NCI-H460 (cell line): ENCODE measurements around the gene SLC10A1. TPM values are rescaled to one million over a fixed set of nuclear protein-coding genes. Genes with fewer than 3 reads are reported as not detected.
A peak's percentile ranks its signal among the peaks of the same experiment; 100 is the strongest.
"Not testable (repeated sequence)": the region's sequence is repeated elsewhere in the genome, so short reads cannot be mapped to it uniquely, and the experiment has no call there.

ENCODE experiments used
- DNase-seq: peaks from one replicate; pipeline ENCODE4 v3.0.0-alpha.2; 2016; ENCODE audit warnings: low read depth; ENCODE audit errors: extremely low read depth
- polyA plus RNA-seq: library from polyadenylated mRNA; depleted of rRNA; stranded (reverse); fragments of >200 nt; gene quantifications from 2 replicates; pipeline ENCODE4 v1.2.3, GENCODE V29; 2014; cell fraction: nucleus; rRNA removed
- total RNA-seq: library from RNA; depleted of rRNA; stranded (reverse); fragments of >200 nt; shearing (Covaris generic); gene quantifications from 2 replicates; pipeline ENCODE4 v1.2.3, GENCODE V29; 2014; rRNA removed

The SLC10A1 gene
- 0.17 TPM in 1 of 2 replicates, not detected in the other for total RNA-seq
- polyA plus RNA-seq, result not detected in 2 replicates

DNA sequence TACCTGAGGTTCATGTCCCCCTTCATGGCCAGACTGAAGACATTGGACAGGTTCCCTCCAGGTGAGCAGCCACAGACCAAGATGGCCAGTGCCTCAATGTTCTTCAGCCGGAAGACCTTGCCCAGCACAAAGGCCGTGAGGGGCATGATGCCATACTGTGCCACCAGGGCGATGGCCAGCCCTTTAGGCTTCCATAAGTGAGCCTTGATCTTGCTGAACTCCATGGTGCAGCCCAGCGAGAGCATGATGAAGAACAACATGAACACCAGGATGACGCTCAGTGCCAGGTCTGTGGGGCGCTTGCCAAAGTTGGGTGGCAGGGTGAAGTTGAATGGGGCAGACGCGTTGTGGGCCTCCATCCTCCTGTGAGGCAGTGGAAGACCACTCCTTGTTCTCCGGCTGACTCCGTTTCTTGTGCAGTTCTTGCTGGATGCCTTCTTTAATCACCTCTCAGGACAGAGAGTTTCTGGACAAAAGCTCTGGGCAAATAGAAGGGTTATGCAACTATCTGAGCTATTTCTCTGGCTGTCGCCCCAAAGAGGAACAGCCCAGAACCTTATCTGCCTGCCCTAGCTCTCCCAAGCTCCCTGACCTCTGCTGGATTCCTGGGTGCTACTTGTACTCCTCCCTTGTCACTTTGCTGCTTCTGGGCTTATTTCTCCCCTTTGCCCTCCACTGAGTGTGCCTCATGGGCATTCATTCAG, at the start of gene SLC10A1:
Gene SLC10A1 (minus strand): TSS at position 445 of the 704 bp plus-strand sequence. CDS start 86 bp downstream, at position 359.
- no peak for DNase-seq

DNA sequence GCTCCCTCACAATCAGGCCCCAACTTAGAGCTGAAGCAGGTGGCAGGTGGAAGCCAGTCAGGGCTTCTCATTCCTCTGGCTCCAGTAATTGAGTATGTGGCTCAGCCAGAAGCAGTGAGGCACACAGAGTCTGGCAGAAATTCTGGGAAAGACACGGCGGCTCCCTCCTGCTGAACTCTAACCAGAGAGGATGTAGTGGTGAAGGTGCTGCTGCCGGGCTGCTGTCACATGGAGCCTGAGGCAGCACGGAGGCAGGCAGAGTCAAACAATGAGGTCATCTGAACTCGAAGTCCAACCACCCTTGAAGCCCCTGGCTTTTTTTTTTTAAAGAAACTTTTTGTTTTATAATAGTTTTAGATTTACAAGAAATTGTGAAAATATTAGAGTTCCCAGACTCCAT, 48.7 kb upstream of the SLC10A1 start:
- no peak for DNase-seq

DNA sequence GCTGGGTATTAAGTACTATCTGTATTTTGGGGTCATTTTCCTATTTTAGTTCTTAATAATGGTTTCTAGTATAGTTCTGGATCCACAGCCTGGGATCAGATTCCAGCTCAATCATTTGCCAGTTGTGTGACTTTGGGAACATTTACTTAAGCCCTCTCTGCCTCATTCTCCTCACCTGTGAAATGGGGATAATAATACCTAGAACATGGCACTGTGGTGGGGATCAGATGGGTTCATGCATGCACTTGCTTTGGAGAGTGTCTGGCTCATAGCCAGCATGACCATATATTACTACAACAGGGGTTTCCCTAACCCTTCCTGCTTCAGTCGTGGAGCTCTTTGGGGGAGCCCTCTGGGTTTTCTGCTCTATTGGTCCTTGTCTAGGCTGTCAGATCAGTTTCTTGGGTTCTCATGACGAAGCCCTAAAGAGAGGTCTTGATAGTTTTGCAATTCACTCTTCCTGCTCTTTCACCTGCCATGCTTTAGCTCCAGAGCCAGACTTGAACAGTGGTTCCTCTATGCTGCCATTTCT, 48.1 kb upstream of the SLC10A1 start:
- no peak for DNase-seq

DNA sequence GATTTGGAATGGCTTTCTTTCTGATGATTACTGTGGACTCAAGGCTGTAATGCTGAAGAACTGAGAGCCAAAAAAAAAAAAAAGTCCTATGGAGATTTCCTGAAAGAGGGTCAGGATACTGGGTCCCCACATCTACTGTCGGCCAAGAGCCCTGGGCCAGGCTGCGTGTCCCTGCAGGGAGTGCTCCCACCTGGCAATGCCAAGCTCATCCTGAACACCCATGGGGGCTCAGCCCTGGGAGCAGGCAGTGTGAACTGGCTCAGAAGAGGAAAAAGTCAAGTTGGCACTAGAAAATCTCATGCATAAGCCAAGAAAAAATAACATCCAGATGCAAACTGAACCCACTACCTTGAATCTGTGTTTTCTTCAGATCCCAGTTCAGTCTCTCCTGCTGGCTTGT, 47.1 kb upstream of the SLC10A1 start:
- no peak for DNase-seq

DNA sequence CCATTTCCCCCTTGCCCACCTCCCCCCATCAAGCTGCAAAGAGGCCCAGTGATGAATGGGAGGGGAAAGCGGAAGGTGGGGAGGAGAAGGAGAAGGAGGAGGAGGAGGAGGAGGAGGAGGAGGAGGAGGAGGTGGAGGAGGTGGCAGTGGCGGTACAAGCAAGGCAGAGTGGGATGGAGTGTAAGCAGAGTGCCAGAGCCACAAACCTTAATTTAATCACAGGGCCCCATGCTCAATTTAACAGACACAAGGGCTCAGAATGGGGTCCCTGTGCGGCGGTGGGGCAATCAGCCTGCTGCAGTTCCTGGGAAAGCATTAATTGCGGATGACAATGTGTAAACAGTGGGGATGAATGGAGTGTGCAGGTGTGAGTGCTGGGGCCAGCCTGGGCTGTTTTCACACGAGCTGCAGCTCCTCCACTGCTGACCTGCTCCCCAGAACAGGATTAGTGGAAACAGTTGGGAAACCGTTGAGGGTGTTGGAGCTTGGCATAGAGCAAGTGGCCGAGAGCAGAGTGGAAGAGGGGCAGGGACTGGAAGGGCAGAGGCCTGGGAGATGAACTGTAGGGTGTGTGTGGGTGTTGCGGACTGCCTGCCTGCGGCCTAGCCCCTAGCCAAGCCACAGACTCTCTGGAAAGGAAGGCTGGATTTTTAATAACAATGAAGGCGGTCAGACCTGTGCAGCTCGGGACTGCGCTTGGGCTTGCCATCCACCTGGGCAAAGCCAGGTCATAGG, 45.8 kb upstream of the SLC10A1 start:
- no peak for DNase-seq

DNA sequence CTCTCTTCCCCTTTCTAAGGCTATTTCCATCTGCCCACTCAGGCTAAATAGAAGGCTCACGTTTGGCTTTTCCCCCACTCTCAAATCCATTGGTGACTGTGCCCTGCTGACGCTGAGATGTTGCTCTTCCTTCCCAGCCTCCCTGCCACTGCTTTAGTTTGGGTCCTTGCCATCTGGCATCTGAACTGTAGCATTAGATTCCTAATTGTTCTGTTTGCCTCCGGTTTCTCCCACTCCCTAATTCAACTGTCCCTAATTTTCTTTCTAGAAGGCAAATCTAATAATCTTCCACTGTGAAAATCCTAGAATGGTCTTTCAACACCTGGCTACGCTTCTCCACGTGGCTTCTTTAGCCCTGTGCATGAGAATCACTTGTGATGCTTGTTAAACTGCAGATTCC, 44.6 kb upstream of the SLC10A1 start:
- DNase-seq, result no peak

DNA sequence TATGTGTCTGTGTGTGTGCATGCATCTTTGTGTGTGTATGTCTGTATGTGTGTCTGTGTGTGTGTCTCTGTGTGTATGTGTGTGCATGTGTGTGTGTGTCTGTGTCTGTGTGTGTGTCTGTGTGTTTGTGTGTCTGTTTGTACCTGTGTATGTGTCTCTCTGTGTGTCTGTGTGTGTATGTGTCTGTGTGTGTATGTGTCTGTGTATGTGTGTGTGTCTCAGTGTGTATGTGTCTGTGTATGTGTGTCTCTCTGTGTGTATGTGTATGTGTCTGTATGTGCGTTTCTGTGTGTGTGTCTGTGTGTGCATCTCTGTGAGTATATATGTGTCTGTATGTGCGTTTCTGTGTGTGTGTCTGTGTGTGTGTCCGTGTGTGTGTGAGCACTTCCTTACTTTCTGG, 42.6 kb upstream of the SLC10A1 start:
- no peak for DNase-seq

DNA sequence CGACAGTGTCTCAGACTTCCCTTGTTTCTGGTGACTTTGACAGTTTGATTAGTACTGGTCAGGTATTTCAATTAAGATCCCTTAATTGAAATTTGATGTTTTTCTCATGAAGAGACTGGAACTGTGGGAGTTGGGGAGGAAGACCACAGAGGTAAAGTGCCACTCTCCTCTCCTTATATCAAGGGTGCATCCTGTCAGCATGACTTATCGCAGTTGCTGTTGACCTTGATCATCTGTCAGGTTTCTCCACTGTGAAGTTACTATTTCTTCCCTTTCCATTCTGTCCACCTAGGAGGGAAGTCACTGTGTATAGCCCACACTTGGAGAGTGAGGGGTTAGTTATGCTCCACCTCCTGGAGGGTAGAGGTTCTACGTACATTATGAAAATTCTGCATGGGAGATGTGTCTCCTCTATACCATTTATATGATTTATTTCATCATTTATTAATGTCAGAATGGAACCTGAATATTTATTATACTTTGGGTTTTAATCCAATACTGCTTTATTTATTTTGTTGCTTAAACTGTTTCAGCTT, 41.9 kb upstream of the SLC10A1 start:
- no peak for DNase-seq

DNA sequence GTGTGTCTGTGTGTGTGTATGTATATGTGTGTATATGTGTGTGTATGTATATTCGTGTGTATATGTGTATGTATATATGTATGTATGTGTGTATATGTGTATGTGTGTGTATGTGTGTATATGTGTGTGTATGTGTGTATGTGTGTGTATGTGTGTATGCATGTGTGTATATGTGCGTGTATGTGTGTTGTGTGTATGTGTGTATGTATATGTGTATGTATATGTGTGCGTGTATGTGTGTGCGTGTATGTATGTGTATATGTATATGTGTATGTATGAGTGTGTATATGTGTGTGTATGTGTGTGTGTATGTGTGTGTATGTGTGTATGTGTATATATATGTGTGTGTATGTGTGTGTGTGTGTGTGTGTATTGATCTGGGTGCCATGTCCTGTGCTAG, 31.8 kb upstream of the SLC10A1 start:
- no peak for DNase-seq

DNA sequence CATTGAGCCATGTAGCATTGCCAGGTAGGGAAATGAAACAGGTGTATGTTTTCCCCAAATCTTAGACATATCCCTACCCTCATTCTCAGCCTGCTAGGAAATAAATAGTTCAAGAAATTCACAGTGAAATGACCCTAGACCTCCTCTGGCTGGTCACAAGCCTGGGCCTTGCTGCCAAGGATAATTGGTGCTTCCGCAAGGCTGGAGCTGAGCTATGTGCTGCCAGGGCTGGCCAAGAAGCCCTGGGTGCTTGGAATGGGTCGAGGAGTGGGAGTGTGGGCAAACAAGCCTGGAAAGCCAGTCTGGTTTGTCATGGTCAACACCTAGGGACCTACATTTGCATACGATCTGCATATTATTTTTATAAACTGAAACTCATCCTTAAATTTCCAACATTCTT, 31.3 kb upstream of the SLC10A1 start:
- DNase-seq, result no peak

DNA sequence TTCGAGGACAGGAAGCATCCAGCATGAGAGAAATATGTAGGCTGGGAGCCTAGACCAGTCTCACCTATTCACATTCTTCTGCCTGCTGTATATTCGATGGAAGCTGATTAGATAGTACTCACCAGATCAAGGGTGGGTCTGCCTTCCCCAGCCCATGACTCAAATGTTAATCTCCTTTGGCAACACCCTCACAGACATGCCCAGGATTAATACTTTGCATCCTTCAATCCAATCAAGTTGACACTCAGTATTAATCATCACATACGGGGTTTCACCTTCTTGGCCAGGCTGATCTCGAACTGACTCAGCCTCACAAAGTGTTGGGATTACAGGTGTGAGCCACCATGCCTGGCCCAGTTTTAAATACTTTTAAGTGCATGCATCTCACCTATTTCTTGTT, 30.5 kb upstream of the SLC10A1 start:
- DNase-seq, result no peak

DNA sequence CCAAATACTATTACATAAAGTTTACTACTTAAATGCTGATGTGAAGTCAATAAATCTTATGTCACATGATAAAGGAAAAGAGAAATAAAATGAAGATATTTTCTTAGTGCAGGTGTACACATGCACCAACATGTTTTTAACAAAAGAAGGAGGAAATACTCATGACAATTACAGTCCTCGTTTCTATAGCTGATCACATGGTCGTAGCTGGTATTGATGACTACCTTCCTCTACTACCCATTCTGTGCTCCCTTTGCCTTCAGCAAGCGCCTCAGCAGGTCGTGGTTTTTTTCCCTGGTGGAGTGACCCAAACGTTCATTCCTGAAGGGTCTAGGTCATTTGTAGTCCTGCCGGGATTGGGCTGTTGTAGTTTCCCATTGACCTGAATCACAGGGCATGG, 25.4 kb upstream of the SLC10A1 start:
- no peak for DNase-seq

DNA sequence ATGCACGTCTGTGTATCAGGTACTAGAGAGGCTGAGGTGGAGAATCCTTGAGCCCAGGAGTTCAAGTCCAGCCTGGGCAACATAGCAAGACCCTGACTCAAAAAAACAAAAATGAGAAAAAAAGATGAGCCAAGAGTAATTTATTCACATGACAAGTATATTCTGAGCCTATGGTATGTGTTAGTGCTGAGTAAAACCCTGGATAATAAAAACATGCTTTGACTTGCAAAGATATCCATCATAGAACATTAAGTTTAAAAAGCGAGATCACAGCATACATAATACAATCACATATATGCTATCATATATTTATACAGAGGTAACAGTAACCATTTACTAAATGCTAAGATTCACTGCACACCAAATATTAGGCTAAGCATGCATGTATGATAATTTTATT, 23.9 kb upstream of the SLC10A1 start:
- no peak for DNase-seq

DNA sequence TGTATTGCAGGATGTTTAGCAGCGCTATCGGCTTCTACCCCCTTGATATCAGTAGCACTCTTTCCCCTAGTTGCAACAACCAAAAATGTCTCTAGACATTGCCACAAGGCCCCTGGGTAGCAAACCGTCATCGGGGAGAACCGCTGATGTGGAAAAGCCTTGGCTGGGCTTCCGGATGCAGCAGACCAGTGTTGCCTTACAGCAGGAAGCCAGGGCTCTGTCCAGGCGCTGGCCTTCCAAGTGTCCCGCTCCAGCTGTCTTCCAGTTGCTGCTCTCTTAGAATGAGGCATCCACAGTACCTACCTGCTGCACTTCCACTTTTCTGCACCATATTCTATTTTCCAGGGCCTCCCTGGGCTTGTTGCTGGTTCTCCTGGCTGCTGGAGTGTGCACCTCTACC, 22.6 kb upstream of the SLC10A1 start:
- DNase-seq, result no peak

DNA sequence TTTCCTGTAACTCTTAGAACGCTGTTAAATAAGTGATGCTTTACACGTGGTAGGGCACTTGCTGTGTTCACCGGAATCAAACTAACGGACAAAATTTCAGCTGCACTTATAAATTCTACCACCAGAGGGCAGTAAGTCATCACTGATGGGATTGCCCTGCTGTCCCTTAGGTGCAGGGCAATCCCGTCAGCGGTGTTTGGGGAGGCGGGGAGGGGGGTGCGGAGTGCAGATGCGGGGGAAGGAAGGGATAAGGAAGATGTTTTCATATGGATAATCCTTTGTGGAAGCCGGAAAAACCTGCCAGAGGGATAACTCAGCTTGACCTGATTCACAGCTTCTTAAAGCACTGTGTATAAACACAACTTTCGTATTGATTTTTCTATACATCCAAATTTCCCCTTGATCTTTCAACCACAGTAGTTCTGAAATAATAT, 21.7 kb upstream of the SLC10A1 start:
- peak; percentile 85 for DNase-seq

DNA sequence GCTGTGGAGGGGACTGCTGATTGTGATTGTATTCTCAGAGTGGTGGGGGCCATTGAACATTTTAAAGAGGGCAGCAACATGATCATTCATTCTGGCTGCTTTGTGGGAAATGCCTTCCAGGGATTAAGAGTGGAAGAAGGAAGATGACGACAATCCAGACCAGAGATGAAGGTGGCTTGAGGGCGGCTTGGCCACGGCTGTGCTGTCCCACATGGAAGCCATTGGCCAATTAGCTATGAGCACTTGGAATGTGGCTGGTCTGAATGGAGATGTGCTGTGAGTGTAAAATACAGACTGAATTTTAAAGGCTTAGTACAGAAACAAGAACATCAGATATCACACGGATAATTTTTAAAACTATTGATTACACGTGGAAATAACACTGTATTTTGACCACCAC, 19.2 kb upstream of the SLC10A1 start:
- no peak for DNase-seq

DNA sequence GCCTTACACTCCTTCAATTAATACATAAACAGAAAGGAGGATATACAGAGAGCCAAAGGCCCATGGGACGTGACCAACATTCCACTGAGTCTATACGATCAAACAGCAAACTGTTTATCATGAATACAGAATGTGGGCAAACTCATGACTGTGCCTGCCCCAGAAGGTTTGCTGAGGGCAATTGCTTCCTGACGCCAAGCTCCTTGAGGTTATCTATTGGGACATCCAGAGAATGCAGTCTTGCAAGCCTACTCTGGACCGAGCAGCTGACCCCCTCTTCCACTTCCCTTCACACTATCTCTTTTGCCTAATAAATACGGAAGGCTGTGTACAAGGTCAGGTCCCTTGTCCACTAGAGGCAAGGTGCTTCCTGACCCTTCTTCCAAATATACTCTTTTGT, 18.5 kb upstream of the SLC10A1 start:
- no peak for DNase-seq

DNA sequence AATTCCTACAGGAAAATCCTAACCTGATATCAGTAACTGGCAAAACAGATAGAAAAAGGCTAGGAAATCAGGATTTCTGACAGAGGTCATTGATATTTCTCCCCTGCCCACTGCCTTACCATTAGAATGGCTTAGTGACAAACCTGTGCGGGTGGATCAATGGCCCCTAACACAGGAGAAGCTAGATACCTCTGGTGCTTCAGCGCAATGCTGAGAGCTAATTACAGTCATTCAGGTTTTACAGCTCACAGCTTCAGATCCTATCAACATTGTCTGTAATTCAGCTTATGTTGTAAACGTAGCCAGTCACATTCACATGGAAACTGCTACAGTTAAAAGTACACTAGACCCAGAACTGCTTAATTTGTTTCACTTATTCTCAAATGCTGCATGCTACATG, 17.4 kb upstream of the SLC10A1 start:
- DNase-seq, result no peak

DNA sequence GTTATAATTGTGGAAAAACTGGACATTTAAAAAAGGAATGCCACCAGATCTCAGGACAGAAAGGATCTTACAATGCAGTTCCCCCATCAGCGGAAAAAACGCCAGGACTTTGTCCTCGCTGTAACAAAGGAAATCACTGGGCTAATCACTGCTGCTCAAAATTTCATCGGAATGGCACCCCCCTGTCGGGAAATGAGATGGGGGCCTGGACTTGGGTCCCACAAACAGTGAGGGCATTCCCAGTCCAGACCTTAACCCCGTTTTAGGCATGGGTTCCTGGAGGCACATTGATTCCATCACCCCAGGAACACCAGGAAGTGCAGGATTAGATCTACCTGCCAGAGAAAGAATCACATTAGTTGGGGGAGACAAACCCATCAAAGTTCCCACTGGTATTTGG, 16.3 kb upstream of the SLC10A1 start:
- not testable (repeated sequence) for DNase-seq

DNA sequence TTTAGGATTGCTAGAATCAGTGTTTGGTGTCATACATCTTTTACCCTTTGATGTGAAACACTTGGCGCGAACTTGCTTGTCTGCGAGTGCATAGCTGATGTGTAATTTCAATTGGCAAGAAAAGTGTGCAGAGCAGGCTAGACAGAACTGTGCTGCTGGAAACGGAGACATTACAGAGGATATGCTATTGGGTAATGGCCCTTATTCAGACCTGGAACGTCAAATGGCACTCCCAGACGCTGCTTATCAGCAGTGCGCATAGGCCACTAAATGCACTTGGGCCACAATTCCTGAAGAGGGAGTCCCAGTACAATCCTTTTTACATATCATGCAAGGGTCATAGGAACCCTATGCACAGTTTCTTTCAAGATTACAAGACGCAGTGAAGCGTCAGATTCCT, 15.7 kb upstream of the SLC10A1 start:
- DNase-seq, result peak; percentile 60

DNA sequence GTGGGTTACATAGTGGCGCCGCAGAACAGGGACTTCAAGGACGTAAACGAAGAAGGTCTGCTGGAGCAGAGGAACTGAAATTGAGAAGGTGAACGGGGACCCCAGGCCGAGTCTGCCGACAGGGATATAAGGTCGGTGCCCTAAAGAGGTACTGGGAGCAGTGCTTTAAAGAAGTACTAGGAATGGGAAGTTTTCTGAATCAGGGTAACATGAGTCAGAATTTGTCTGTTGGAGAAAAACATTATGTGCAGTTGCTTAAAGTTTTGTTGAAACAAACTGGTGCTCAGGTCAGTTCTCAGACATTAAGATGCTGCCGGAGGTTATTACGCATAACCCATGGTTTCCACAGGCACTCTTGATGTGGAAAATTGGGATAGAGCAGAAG, 14.8 kb upstream of the SLC10A1 start:
- DNase-seq, result no peak
